Stimulated activated CD8-positive, alpha-beta memory T cell treated with anti-CD3 and anti-CD28 coated beads, Interleukin-15, amount 100 ng/mL, for 4 hours (primary cell): ENCODE results near the gene OGDHL.
"Not testable (repeated sequence)": the region's sequence is repeated elsewhere in the genome, so short reads cannot be mapped to it uniquely, and the experiment has no call there.

Experiments used
- DNase-seq, 2 donors: peaks; one replicate each; pipeline ENCODE4 v3.0.0-alpha.2; 2020; ENCODE audit warnings: low read depth in 2 of 2

OGDHL gene

GRCh38 chr10:49740346-49741107 is 21.6 kb downstream of the OGDHL start:
- no peak for DNase-seq

- DNase-seq = no peak
Measured at GRCh38 chr10:49739426-49739825, 22.7 kb downstream of the OGDHL start.

- DNase-seq = no peak
Measured at GRCh38 chr10:49738616-49739360, 23.3 kb downstream of the OGDHL start.

- DNase-seq = no peak
Measured at GRCh38 chr10:49737474-49738201, 24.5 kb downstream of the OGDHL start.

GRCh38 chr10:49736564-49737113 is 25.5 kb downstream of the OGDHL start:
- DNase-seq = no peak

GRCh38 chr10:49735848-49736563 is 26.1 kb downstream of the OGDHL start:
- DNase-seq = no peak

GRCh38 chr10:49735161-49735560 is 27.0 kb downstream of the OGDHL start:
- DNase-seq = no peak

- no peak for DNase-seq
Measured at GRCh38 chr10:49734676-49735075, 27.4 kb downstream of the OGDHL start.

GRCh38 chr10:49733866-49734265 is 28.3 kb downstream of the OGDHL start:
- no peak for DNase-seq

GRCh38 chr10:49726593-49726992 is 35.5 kb downstream of the OGDHL start:
- no peak for DNase-seq

GRCh38 chr10:49715157-49715556 is 47.0 kb downstream of the OGDHL start:
- DNase-seq = not testable (repeated sequence)

- no peak for DNase-seq
Measured at GRCh38 chr10:49713266-49713665, 48.9 kb downstream of the OGDHL start.

- no peak for DNase-seq
Measured at GRCh38 chr10:49711481-49711880, 50.6 kb downstream of the OGDHL start.

GRCh38 chr10:49710966-49711365 is 51.2 kb downstream of the OGDHL start:
- no peak for DNase-seq

- DNase-seq = no peak
Measured at GRCh38 chr10:49709934-49710333, 52.2 kb downstream of the OGDHL start.

GRCh38 chr10:49707585-49707984 is 54.5 kb downstream of the OGDHL start:
- DNase-seq = no peak

- no peak for DNase-seq
Measured at GRCh38 chr10:49700997-49701396, 61.1 kb downstream of the OGDHL start.

- no peak for DNase-seq
Measured at GRCh38 chr10:49700211-49700610, 61.9 kb downstream of the OGDHL start.

- DNase-seq = no peak
Measured at GRCh38 chr10:49698679-49699078, 63.4 kb downstream of the OGDHL start.

GRCh38 chr10:49696311-49696710 is 65.8 kb downstream of the OGDHL start:
- no peak for DNase-seq

GRCh38 chr10:49694466-49694865 is 67.7 kb downstream of the OGDHL start:
- no peak for DNase-seq

GRCh38 chr10:49691588-49691987 is 70.5 kb downstream of the OGDHL start:
- DNase-seq = no peak
